ENCODE measurements around the gene MACROD2. TPM values are rescaled to one million over a fixed set of nuclear protein-coding genes. Genes with fewer than 3 reads are reported as not detected.

MACROD2 gene
- total RNA-seq, 1 experiment from 2014 or later, result 1.6 TPM

GRCh38 chr20:15162079-15162647, 1166.8 kb downstream of the MACROD2 start:
- Mint-ChIP-seq H3K27ac (no peak overlapping the region), H3K4me3 (no peak overlapping the region), H3K27me3 (ENCODE audit: low read depth) (no peaks in the 10 kb centered on the region), H3K4me1 (peaks cover 3 to 8% of the 10 kb centered on the region in 2 experiments; a peak in 1 of 4 replicates), H3K36me3 (ENCODE audit: insufficient read depth in 1 of 3, low read depth in 3 of 3) (peaks cover 0 to 3% (median 0%) of the 10 kb centered on the region in 3 experiments; a peak in 2 of 7 replicates), H3K9me3 (peaks cover 0 to 14% of the 10 kb centered on the region in 2 experiments; a peak in 3 of 5 replicates)
- no peaks in the 10 kb centered on the region for H3K79me2 ChIP-seq (ENCODE audit: insufficient read depth, low read length)
- no peak overlapping the region for H3K23ac ChIP-seq (ENCODE audit: insufficient read length, low read depth, low read length)
- no peak overlapping the region for H2AFZ ChIP-seq (ENCODE audit: low read length)
- H3K14ac ChIP-seq (ENCODE audit: insufficient read depth, low read length), result no peak overlapping the region
- no peak for TF ChIP-seq CTCF (conservative IDR thresholded peaks at IDR 0.05)
- no peaks in the 10 kb centered on the region for H3K23me2 ChIP-seq (ENCODE audit: insufficient read length, low read depth, low read length, poor library complexity, severe bottlenecking)
- no peak overlapping the region for H4K91ac ChIP-seq (ENCODE audit: insufficient read length, low read depth, low read length)
- H2AK5ac ChIP-seq (ENCODE audit: insufficient read length, low read length), result no peak overlapping the region
- H2BK120ac ChIP-seq (ENCODE audit: low read depth, low read length, poor library complexity, severe bottlenecking), result no peak overlapping the region
- no peak overlapping the region for H2BK12ac ChIP-seq (ENCODE audit: insufficient read length, low read depth, low read length)
- no peak overlapping the region for H3K9ac ChIP-seq (ENCODE audit: extremely low read depth, insufficient read length, low read length)
- no peaks in the 10 kb centered on the region for H3K9me3 ChIP-seq (ENCODE audit: control insufficient read depth, low read depth, low read length)
- whole genome bisulfite sequencing (ENCODE audit: extremely low coverage, insufficient read length, low lambda C conversion rate), result no CpG with 5 or more reads among the region's 6 CpGs
- no peak overlapping the region for H3K18ac ChIP-seq (ENCODE audit: insufficient read length, low read depth, low read length)
- H2BK20ac ChIP-seq (ENCODE audit: low read depth, low read length, poor library complexity, severe bottlenecking), result no peak overlapping the region
- H2BK5ac ChIP-seq (ENCODE audit: insufficient read length, low read length), result no peak overlapping the region
- H3T11ph ChIP-seq (ENCODE audit: low read length), result no peak overlapping the region
- no peak overlapping the region for H3K4ac ChIP-seq (ENCODE audit: low read depth, low read length)
- H2BK15ac ChIP-seq (ENCODE audit: low read depth, low read length), result no peak overlapping the region
- H3K4me1 ChIP-seq (ENCODE audit: insufficient read depth, low read length), result no peaks in the 10 kb centered on the region
- no peaks in the 10 kb centered on the region for H3K27me3 ChIP-seq (ENCODE audit: insufficient read depth, low read length)
- no peak overlapping the region for H3K4me2 ChIP-seq (ENCODE audit: insufficient read depth, insufficient read length, low read length)
- H4K8ac ChIP-seq (replicated peaks; ENCODE audit: insufficient read length, low read depth, low read length), result no peak overlapping the region
- no peak for DNase-seq
- no peaks in the 10 kb centered on the region for H4K20me1 ChIP-seq (ENCODE audit: control insufficient read depth, insufficient read depth, insufficient read length)
- H4K5ac ChIP-seq (ENCODE audit: insufficient read length, low read depth, low read length), result no peak overlapping the region
- no peaks in the 10 kb centered on the region for H3K79me1 ChIP-seq (ENCODE audit: insufficient read depth, low read depth, low read length, poor library complexity, severe bottlenecking)
- no peak overlapping the region for H3K56ac ChIP-seq (ENCODE audit: insufficient read length, low read depth, low read length)
- no peak overlapping the region for H3K27ac ChIP-seq (ENCODE audit: insufficient read length, low read depth, low read length)

Measured in H9 (cell line).